Stimulated activated effector memory CD8-positive, alpha-beta T cell treated with anti-CD3 and anti-CD28 coated beads, Interleukin-12 subunit alpha, Interleukin-12 subunit beta, amount 100 ng/mL, for 72 hours (primary cell): ENCODE measurements around the gene MYBPC2.
"Not testable (repeated sequence)": the region's sequence is repeated elsewhere in the genome, so short reads cannot be mapped to it uniquely, and the experiment has no call there.

ENCODE experiments used
- ATAC-seq: fragments of 150-1000 bp; cut with Tn5 transposase; 2 replicates; pipeline ENCODE4 v1.10.0; 2021
- DNase-seq, 2 donors: peaks; one replicate each; pipeline ENCODE4 v3.0.0; 2021 to 2022; ENCODE audit warnings: low spot score in 2 of 2
- H3K27ac Mint-ChIP-seq: one replicate; pipeline ENCODE4 v1.8.0; 2022; ENCODE audit warnings: mild to moderate bottlenecking, mixed read lengths
- H3K36me3 Mint-ChIP-seq: one replicate; pipeline ENCODE4 v1.8.0; 2022; ENCODE audit warnings: mild to moderate bottlenecking, mixed read lengths
- H3K4me1 Mint-ChIP-seq: one replicate; pipeline ENCODE4 v1.8.0; 2022; ENCODE audit warnings: mixed read lengths
- H3K4me3 Mint-ChIP-seq: one replicate; pipeline ENCODE4 v1.8.0; 2022; ENCODE audit warnings: mild to moderate bottlenecking, mixed read lengths
- H3K9me3 Mint-ChIP-seq: one replicate; pipeline ENCODE4 v1.8.0; 2022; ENCODE audit warnings: mixed read lengths

The MYBPC2 gene

DNA sequence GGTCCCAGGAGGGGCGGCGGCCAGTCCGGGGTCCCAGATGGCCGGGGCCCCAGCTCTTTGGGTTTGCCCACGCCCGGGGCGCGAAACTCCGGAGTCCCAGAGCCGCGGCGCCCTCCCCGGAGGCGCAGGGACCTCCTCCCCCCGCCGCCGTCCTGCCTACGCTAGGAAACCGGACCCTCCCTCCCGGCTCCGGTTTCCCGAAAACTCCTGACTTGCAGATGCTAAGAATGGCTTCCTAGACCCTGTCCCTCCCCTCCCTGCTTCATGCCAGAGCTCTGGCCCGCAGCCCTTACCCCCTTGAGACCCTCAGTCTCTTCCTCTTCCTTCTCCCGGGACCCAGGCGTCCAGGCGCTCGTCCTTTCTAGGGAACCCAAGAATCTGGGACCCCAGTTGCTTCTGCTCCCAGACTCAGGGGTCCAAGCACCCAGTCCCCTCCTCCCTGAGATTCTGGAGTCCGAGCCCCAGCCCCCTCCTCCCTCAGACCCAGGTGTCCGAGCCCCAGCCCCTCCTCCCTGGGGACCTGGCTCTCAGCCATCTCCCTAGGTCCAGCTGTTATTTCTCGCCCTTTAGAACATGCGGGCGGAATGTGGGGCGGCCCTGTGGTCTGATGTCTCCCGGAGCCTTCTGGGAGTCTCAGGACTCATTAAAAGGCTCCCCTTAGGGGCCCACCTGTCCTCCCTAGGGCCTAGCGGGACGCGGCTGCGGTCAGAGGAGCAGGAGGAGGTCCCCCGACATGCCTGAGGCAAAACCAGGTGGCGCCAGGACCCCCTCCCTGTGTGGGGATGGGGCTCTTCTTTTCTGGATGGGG is at the start of gene MYBPC2:
MYBPC2 (plus strand) TSS at position 672 of the 808 bp plus-strand sequence; CDS start at position 734, 62 bp downstream.
- peaks cover 22% of the 10 kb centered on the region for H3K4me1 Mint-ChIP-seq

DNA sequence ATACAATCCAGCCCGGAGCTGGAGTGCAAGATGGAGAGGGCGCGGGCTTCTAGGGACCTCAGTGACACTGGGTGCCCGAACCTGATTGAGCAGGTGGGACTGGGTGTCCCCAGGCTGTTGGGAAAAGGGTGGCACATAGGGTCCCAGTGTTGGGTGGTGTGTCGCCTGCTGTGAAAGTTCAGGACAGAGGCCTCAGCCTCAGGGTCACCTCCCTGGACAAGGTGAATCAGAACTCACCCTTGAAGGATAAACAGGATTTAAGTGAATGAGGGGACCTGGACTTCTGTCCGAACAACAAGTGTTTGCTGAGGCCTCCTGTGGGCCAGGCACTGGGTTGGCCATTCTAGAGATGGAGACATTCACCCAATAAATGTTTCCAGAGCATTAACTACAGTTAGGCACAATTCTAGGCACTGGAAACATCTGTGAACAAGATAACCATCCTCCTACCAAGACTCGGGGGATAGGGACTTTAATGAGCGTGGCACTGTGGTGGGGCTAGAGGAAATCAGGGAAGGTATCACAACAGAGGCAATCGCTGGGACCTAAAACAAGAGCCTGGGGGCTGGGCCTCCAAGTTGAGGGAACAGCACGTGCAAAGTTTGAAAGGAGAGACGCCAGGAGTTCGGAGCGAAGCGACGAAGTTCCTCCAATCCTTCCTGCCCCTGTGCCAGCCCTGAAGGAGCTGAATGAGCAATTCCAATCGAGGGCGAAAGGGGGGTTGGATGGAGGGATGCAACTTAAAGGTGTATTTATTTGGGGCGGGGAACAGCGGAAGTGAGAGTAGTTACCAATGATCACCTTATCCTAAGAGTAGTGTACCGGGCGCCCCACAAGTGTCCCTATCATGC is 49.5 kb upstream of the MYBPC2 start:
- H3K36me3 Mint-ChIP-seq, result peaks cover 88% of the 10 kb centered on the region
- H3K4me1 Mint-ChIP-seq, result peaks cover 63% of the 10 kb centered on the region

More for the DNA sequence above, at the start of gene MYBPC2:
- H3K36me3 Mint-ChIP-seq, result peaks cover 4% of the 10 kb centered on the region
- peak within 1 kb of the TSS; percentile 90 for H3K4me3 Mint-ChIP-seq
- ATAC-seq (no peak), DNase-seq (no peak)
- no peaks in the 10 kb centered on the region for H3K9me3 Mint-ChIP-seq
- H3K27ac Mint-ChIP-seq, result peak within 1 kb of the TSS; percentile 92

GRCh38 chr19:50383852-50384684 is 48.6 kb upstream of the MYBPC2 start, which contains the start of gene POLD1:
TSS of gene POLD1 (plus strand) at chr19:50384347. CDS start at chr19:50398852, 14,505 bp downstream.
- Mint-ChIP-seq H3K36me3 (peaks cover 88% of the 10 kb centered on the region), H3K27ac (peak within 1 kb of the TSS; percentile 99), H3K4me1 (peaks cover 59% of the 10 kb centered on the region), H3K4me3 (peak within 1 kb of the TSS; percentile 99), H3K9me3 (no peaks in the 10 kb centered on the region)
- DNase-seq (peak; percentile 96 to 99), ATAC-seq (peak; percentile 87)

More for the DNA sequence above, 49.5 kb upstream of the MYBPC2 start:
- DNase-seq, result no peak
- ATAC-seq, result no peak
- Mint-ChIP-seq H3K9me3 (no peaks in the 10 kb centered on the region), H3K27ac (peak overlapping the region; percentile 99), H3K4me3 (peak overlapping the region; percentile 99)

DNA sequence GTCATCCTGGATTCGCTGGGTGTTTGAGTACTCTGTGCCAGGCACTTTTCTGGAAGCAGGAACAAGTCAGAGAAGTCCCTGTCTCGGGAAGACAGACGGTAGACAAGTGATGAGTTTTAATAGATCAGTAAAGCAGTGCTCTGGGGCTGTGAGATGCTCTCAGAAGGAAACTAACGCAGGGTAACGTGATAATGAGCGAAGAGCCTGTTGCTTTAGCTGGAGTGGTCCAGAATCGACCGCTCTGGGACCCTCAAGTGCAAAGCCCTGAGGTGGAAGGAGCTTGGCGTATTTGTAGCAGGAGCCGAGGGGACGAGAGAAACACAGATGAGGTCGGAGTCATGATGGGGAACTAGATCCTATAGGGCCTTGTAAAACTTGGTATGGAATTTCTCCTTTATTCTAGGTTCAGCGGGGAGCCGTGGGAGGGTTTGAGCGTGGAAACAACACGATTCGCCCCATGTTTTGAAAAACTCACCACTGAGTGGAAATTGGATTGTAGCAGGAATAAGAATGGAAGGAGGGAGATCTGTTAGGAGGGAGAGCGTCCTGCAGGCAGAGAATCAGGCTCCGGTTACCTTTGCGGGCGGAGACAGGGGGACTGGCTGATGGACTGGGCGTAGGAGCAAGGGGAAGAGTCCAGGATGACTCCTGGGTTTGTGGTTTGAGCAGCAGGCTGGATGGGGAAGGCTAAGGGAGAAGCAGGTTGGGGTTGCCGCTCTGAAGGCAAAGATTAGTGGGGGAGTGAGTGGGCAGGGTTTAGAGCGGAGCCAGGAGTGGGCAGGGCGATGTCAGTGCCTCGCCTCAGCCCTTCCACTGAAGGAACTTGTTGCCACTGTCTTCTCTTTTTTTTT is 47.8 kb upstream of the MYBPC2 start:
- H3K27ac Mint-ChIP-seq, result peak overlapping the region; percentile 99
- ATAC-seq (peak; percentile 2), DNase-seq (no peak)
- peak overlapping the region; percentile 99 for H3K4me3 Mint-ChIP-seq
- H3K4me1 Mint-ChIP-seq, result peaks cover 51% of the 10 kb centered on the region
- no peaks in the 10 kb centered on the region for H3K9me3 Mint-ChIP-seq
- H3K36me3 Mint-ChIP-seq, result peaks cover 88% of the 10 kb centered on the region

- peak overlapping the region; percentile 65 for H3K27ac Mint-ChIP-seq
These were observed 45.4 kb upstream of the MYBPC2 start for GRCh38 chr19:50387176-50387867.

DNA sequence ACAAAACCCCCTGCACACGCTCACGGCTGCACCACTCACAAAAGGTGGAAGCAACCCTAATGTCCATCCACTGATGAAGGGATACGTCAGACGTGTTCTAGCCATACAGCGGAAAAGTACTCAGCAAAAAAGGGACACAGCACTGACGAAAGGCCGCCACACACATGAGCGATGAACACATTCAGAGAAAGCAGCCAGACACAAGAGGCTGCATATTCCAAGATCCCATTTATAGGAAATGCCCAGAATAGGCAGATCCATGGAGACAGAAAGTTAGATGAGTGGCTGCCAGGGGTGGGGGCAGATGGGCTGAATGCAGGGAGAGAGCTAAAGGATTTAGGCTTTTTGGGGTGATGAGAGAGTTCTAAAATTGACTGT is 44.8 kb upstream of the MYBPC2 start:
- peaks cover 39% of the 10 kb centered on the region for H3K4me1 Mint-ChIP-seq
- ATAC-seq, result no peak
- peak overlapping the region; percentile 65 for H3K27ac Mint-ChIP-seq
- no peak overlapping the region for H3K4me3 Mint-ChIP-seq
- DNase-seq, result no peak
- peaks cover 88% of the 10 kb centered on the region for H3K36me3 Mint-ChIP-seq
- H3K9me3 Mint-ChIP-seq, result no peaks in the 10 kb centered on the region

More at GRCh38 chr19:50387176-50387867, 45.4 kb upstream of the MYBPC2 start:
- DNase-seq, result no peak
- no peak for ATAC-seq
- Mint-ChIP-seq H3K4me1 (peaks cover 39% of the 10 kb centered on the region), H3K4me3 (no peak overlapping the region), H3K36me3 (peaks cover 85% of the 10 kb centered on the region), H3K9me3 (no peaks in the 10 kb centered on the region)

GRCh38 chr19:50390295-50390694 is 42.4 kb upstream of the MYBPC2 start:
- DNase-seq, ATAC-seq, H3K9me3 Mint-ChIP-seq, H3K4me3 Mint-ChIP-seq, H3K27ac Mint-ChIP-seq: not testable (repeated sequence)
- H3K36me3 Mint-ChIP-seq, result peaks cover 86% of the 10 kb centered on the region
- H3K4me1 Mint-ChIP-seq, result peaks cover 15% of the 10 kb centered on the region

DNA sequence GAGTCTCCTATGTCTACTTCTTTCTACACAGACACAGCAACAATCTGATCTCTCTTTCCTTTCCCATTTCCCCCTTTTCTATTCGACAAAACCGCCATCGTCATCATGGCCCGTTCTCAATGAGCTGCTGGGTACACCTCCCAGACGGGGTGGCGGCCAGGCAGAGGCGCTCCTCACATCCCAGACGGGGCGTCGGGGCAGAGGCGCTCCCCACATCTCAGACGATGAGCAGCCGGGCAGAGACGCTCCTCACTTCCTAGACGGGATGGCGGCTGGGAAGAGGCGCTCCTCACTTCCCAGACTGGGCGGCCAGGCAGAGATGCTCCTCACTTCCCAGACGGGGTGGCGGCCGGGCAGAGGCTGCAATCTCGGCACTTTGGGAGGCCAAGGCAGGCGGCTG is 41.7 kb upstream of the MYBPC2 start:
- not testable (repeated sequence) for H3K4me1 Mint-ChIP-seq, H3K27ac Mint-ChIP-seq, H3K4me3 Mint-ChIP-seq, ATAC-seq, DNase-seq, H3K9me3 Mint-ChIP-seq
- H3K36me3 Mint-ChIP-seq, result peaks cover 86% of the 10 kb centered on the region

DNA sequence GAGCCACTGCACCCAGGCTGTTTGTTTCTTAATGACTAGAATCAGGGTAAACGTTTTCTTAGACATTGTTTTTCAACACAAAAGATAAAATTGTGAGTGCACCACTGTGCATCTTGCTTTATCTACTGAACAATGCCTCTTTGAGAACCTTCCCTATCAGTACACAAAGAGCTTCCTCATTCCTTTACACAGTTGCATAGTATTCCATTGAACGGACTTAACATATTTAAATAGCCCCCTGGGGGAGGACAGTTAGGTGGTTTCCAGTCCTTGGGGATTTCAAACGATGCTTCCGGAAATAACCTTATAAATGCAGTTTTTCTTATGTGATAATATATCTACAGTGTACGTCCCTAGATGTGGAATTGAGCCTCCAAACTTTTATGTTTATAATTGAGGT is 39.9 kb upstream of the MYBPC2 start:
- no peak overlapping the region for H3K4me3 Mint-ChIP-seq
- H3K36me3 Mint-ChIP-seq, result peaks cover 85% of the 10 kb centered on the region
- ATAC-seq, result no peak
- no peaks in the 10 kb centered on the region for H3K9me3 Mint-ChIP-seq
- no peak overlapping the region for H3K27ac Mint-ChIP-seq
- no peak for DNase-seq
- peaks cover 5% of the 10 kb centered on the region for H3K4me1 Mint-ChIP-seq

DNA sequence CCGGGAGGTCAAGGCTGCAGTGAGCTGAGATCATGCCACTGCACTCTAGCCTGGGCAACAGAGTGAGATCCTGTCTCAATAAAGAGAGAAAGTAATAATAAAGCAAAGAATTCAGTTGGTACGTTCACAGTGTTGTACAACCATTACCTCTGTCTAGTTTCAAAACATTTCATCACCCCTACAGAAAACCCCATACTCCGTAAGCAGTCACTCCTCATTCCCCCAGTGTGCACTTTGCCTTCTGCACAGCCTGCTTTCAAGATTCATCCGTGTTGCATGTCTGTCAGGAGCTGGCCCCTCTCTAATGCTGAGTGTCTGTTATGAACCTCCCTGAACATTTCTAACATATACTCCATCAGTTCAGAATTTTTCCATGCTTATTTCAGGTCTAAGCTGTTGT is 39.1 kb upstream of the MYBPC2 start:
- peaks cover 85% of the 10 kb centered on the region for H3K36me3 Mint-ChIP-seq
- H3K27ac Mint-ChIP-seq, result no peak overlapping the region
- no peak for ATAC-seq
- H3K4me3 Mint-ChIP-seq, result no peak overlapping the region
- H3K9me3 Mint-ChIP-seq, result no peaks in the 10 kb centered on the region
- H3K4me1 Mint-ChIP-seq, result peaks cover 7% of the 10 kb centered on the region
- no peak for DNase-seq

GRCh38 chr19:50394017-50394416 is 38.7 kb upstream of the MYBPC2 start:
- ATAC-seq, result no peak
- H3K9me3 Mint-ChIP-seq, result no peaks in the 10 kb centered on the region
- H3K4me1 Mint-ChIP-seq, result peaks cover 9% of the 10 kb centered on the region
- H3K36me3 Mint-ChIP-seq, result peaks cover 85% of the 10 kb centered on the region
- H3K27ac Mint-ChIP-seq, result no peak overlapping the region
- H3K4me3 Mint-ChIP-seq, result no peak overlapping the region
- no peak for DNase-seq

DNA sequence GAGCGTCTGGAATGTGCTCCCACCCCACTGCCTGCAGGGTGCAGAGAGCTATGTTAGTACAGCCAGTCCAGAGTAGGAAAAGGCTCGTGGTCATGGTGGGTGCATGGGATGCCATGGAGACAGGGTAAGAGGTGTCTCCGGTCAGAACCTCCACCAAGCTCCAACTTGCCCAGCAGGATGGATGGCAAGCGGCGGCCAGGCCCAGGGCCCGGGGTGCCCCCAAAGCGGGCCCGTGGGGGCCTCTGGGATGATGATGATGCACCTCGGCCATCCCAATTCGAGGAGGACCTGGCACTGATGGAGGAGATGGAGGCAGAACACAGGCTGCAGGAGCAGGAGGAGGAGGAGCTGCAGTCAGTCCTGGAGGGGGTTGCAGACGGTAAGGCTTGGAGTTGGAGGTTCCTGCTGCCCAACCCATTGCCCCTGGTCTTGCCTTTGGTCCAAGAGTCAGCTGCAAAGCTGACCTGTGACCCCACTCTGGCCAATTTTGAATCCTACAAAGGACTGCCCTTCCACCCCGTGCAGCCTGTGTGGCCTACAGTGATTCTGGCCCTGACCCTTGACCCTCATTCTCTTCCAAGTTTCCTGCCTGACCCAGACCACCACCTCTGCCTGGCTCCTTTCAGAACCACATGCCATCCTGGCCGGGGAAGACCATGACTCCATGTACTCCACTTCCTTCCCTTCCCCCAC is 33.9 kb upstream of the MYBPC2 start:
- ATAC-seq (no peak), DNase-seq (no peak)
- H3K36me3 Mint-ChIP-seq, result peaks cover 82% of the 10 kb centered on the region
- H3K27ac Mint-ChIP-seq, result no peak overlapping the region
- peaks cover 13% of the 10 kb centered on the region for H3K4me1 Mint-ChIP-seq
- no peak overlapping the region for H3K4me3 Mint-ChIP-seq
- no peaks in the 10 kb centered on the region for H3K9me3 Mint-ChIP-seq

DNA sequence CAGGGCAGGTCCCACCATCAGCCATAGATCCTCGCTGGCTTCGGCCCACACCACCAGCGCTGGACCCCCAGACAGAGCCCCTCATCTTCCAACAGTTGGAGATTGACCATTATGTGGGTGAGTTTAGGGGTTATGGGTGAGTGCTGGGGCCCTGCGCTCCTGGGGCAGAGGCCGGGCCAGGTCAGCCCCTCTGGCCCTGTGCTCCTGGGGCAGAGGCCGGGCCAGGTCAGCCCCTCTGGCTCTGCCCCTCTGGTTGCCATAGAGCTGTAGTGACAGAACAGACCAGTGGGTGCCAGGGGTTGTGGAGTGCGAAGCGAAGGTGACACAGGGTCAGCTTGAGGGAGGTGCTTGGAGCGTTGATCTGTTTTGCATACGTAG is 33.3 kb upstream of the MYBPC2 start:
- Mint-ChIP-seq H3K9me3 (no peaks in the 10 kb centered on the region), H3K27ac (no peak overlapping the region), H3K36me3 (peaks cover 82% of the 10 kb centered on the region), H3K4me3 (no peak overlapping the region), H3K4me1 (peaks cover 13% of the 10 kb centered on the region)
- DNase-seq (no peak), ATAC-seq (peak; percentile 16)
